ENCODE results near the gene ITK. TPM values are rescaled to one million over a fixed set of nuclear protein-coding genes. Genes with fewer than 3 reads are reported as not detected.

Gene ITK
- total and polyA plus RNA-seq, 2 donors (not counting 3 experiments of a cell fraction or from before 2014, with no cell fraction given): not detected

- Histone ChIP-seq H4K20me1 (replicated peaks; ENCODE audit: control insufficient read depth, extremely low read depth, insufficient read depth, low read length) (no peaks in the 10 kb centered on the region), H3K4me1 (ENCODE audit: control insufficient read depth, extremely low read depth, insufficient read depth, low read length) (no peaks in the 10 kb centered on the region), H3K9me1 (replicated peaks; ENCODE audit: control insufficient read depth, extremely low read depth, insufficient read depth, low read length) (no peaks in the 10 kb centered on the region), H3K79me2 (ENCODE audit: control insufficient read depth, insufficient read depth, low read length) (no peaks in the 10 kb centered on the region), H3K27me3 (ENCODE audit: control insufficient read depth in 2 of 2, insufficient read depth in 2 of 2, low read length in 2 of 2) (no peaks in the 10 kb centered on the region), H3K36me3 (ENCODE audit: control insufficient read depth in 2 of 2, extremely low read depth in 1 of 2, insufficient read depth in 2 of 2, low read length in 2 of 2) (no peaks in the 10 kb centered on the region), H3K9me3 (replicated peaks; ENCODE audit: control insufficient read depth, insufficient read depth, low read length) (no peaks in the 10 kb centered on the region), H3K4me3 (replicated peaks in 1 of 3; ENCODE audit: insufficient read depth in 1 of 3, low read depth in 1 of 3, low read length in 3 of 3) (no peak overlapping the region), H3K27ac (ENCODE audit: insufficient read depth, low read depth, low read length) (no peak overlapping the region), H3K4me2 (ENCODE audit: insufficient read depth, low read length) (no peak overlapping the region), H2AFZ (ENCODE audit: low read depth, low read length) (no peak overlapping the region), H3K9ac (replicated peaks; ENCODE audit: extremely low read depth, insufficient read depth, low read length) (no peak overlapping the region)
- dilution Hi-C loops (cut with MboI; ENCODE audit: extremely low pct_ligation_motif_present, low sequenced_read_pairs): no loop called here
- DNase-seq (ENCODE audit: low read depth, low spot score) (no peak), FAIRE-seq (no peak)
- ChIA-PET CTCF (interaction anchor here (1.0 kb wide), 1 partner anchor 30 kb away, joined by 3 read pairs; no protein-coding TSS in a partner anchor), POLR2A (no interaction called here)
- no peak for TF ChIP-seq MYC (IDR thresholded peaks at IDR 0.05; ENCODE audit: low read depth, low read length)
- TF ChIP-seq GATA2 (IDR thresholded peaks at IDR 0.05; ENCODE audit: insufficient read depth, insufficient read length, low read depth, low read length): no peak
- TF ChIP-seq EZH2 (IDR thresholded peaks at IDR 0.05; ENCODE audit: borderline replicate concordance, low read depth, low read length, severe bottlenecking): no peak
- TF ChIP-seq POLR2AphosphoS5 (IDR thresholded peaks at IDR 0.05; ENCODE audit: insufficient read depth, low read depth, low read length): no peak
- TF ChIP-seq JUN (IDR thresholded peaks at IDR 0.05; ENCODE audit: borderline replicate concordance, insufficient read depth, insufficient read length, low read depth): no peak
- no peak for TF ChIP-seq POLR2A (IDR thresholded peaks at IDR 0.05; ENCODE audit: low read depth, low read length)
- TF ChIP-seq, protein P1, sequence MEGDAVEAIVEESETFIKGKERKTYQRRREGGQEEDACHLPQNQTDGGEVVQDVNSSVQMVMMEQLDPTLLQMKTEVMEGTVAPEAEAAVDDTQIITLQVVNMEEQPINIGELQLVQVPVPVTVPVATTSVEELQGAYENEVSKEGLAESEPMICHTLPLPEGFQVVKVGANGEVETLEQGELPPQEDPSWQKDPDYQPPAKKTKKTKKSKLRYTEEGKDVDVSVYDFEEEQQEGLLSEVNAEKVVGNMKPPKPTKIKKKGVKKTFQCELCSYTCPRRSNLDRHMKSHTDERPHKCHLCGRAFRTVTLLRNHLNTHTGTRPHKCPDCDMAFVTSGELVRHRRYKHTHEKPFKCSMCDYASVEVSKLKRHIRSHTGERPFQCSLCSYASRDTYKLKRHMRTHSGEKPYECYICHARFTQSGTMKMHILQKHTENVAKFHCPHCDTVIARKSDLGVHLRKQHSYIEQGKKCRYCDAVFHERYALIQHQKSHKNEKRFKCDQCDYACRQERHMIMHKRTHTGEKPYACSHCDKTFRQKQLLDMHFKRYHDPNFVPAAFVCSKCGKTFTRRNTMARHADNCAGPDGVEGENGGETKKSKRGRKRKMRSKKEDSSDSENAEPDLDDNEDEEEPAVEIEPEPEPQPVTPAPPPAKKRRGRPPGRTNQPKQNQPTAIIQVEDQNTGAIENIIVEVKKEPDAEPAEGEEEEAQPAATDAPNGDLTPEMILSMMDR (IDR thresholded peaks at IDR 0.05; ENCODE audit: extremely low read depth in 1 of 2, insufficient read depth in 1 of 2, low read depth in 1 of 2, low read length in 2 of 2): no peak
- TF ChIP-seq MAX (IDR thresholded peaks at IDR 0.05; ENCODE audit: insufficient read depth, insufficient read length): no peak
- no peak for TF ChIP-seq FOS (IDR thresholded peaks at IDR 0.05; ENCODE audit: borderline replicate concordance, insufficient read depth, low read length)
- no TSS peak for BruUV-seq (replicated peaks)
- intact Hi-C loops (cut with micrococcal nuclease): no loop called here
Observed at GRCh38 chr5:157283434-157283833, 102.8 kb downstream of the ITK start.

Measured in endothelial cell of umbilical vein (primary cell).